GM13976 (cell line): Measurements from ENCODE around the gene AMIGO2.

Source experiments
- DNase-seq: peaks from one replicate; pipeline ENCODE4 v3.0.0; 2012; ENCODE audit warnings: low spot score
- CTCF ChIP-seq: IDR thresholded peaks from 2 replicates; pipeline ENCODE4 v1.5.1; 2012; ENCODE audit warnings: borderline replicate concordance, mild to moderate bottlenecking; ENCODE audit not compliant: insufficient read depth; ENCODE audit errors: extremely low read depth, missing control alignments, control extremely low read depth
- in situ Hi-C: fragments of 300-500 bp; cut with MboI; formaldehyde crosslinking; loops from one replicate; pipeline ENCODE4 v1.12.0; 2022; ENCODE audit warnings: low sequenced_read_pairs, mixed read lengths, inconsistent platforms; ENCODE audit not compliant: unreplicated experiment

AMIGO2 gene

GRCh38 chr12:47110011-47110541 is 30.3 kb upstream of the AMIGO2 start:
- in situ Hi-C loops = no loop called here
- TF ChIP-seq CTCF = no peak
- no peak for DNase-seq

DNA sequence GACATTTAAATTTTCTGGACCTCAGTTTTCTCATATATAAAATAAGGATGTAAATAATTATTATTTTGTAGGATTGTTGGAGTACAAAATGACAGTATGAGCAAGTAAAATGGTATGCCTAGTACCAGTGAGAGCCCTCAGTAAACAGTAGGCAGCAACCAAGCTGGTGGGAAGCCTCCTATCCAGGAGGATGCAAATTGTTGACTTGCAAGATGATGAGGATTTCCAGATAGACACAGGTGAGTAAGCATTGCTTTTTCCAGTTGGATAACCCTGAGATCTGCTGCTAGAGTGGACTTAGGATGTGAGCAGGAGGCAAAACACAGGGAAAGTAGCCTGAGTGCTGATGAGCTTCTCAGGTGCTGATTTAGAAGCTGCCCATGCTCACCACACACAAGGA is 28.2 kb upstream of the AMIGO2 start:
- in situ Hi-C loops = no loop called here
- no peak for DNase-seq

GRCh38 chr12:47107446-47107845 is 27.7 kb upstream of the AMIGO2 start:
- in situ Hi-C loops = no loop called here
- TF ChIP-seq CTCF = no peak
- no peak for DNase-seq

More for the DNA sequence above, 28.2 kb upstream of the AMIGO2 start:
- TF ChIP-seq CTCF = no peak

- in situ Hi-C loops = no loop called here
- no peak for TF ChIP-seq CTCF
- no peak for DNase-seq
Measured at GRCh38 chr12:47105914-47106674, 26.3 kb upstream of the AMIGO2 start.

DNA sequence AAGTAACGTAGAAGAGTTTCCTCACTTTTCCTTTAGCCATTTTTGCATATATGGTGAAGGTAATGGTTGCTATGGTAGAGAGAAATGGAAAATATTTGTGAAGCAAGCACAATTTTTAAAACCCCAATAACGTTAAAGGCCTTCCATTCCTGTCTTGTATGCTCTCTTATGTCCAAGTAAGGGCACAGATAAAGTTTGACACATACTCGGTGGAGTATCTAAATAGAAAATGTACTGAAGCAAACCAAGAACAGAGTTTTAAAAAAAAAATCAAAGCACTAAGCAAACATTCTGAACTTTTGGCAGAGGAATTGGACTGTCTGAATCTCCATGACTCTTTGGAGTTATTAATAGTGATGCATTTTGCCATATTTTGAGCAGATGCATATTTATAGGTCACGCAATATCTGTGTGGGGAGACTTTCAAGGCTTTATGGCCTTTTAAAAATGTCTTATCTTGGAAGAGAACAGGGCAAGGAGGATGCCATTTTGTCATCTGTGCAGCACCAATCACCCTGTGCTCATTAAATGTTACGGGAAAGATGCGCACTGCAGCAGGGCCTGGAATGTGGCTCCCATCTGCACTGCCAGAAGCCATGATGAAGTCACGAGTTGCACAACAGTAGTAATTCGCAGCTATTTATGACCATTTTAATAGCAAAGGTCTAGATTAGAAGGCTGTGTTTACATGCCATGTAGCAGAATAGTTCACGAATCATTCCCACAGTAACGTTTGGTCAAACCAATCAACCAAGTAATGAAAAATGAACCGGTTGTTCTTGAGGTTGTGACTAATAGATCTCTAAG is 23.3 kb upstream of the AMIGO2 start:
- no peak for TF ChIP-seq CTCF
- in situ Hi-C loops = no loop called here
- DNase-seq = no peak

DNA sequence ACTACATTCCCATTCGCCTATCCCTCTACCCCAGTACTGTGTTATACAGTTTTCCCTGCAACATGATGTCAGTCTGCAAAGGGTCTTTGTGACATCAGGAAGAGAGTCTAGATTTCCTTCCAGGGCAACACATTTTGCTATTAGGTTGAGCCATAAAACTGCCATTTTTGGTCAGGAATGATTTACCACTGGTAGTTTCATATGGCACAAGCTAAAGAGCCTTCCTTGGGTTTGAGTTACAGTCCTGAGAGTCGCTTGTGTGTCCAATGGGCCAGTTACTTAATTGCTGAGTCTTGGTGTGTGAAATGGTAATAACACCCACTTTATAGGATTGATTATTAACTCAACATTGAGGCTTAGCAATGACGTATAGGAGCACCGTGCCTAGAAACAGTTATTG is 22.6 kb upstream of the AMIGO2 start:
- TF ChIP-seq CTCF = no peak
- no peak for DNase-seq
- in situ Hi-C loops = no loop called here
